Activated CD8-positive, alpha-beta memory T cell treated with anti-CD3 and anti-CD28 coated beads, Interleukin-2, amount 10 ng/mL, durations not matched to agents 7 days and 5 days (primary cell): ENCODE measurements around the gene KCNH8. TPM values are rescaled to one million over a fixed set of nuclear protein-coding genes. Genes with fewer than 3 reads are reported as not detected.
A peak's percentile ranks its signal among the peaks of the same experiment; 100 is the strongest.

Source experiments
- ATAC-seq: fragments of 150-1000 bp; cut with Tn5 transposase; one replicate; pipeline ENCODE4 v1.10.0; 2021; ENCODE audit warnings: moderate library complexity
- CTCF ChIA-PET: fragments of 350-600 bp; sonication (Branson Sonifier 250); formaldehyde crosslinking; loops from one replicate; lab custom pipeline; 2021; ENCODE audit warnings: antibody characterized with exemption; lab: Charles Lee
- DNase-seq: peaks from one replicate; pipeline ENCODE4 v3.0.0-alpha.2; 2020
- H3K27ac Mint-ChIP-seq: one replicate; pipeline ENCODE4 v1.8.0; 2021; ENCODE audit warnings: mild to moderate bottlenecking, mixed read lengths
- H3K27me3 Mint-ChIP-seq: one replicate; pipeline ENCODE4 v1.8.0; 2021; ENCODE audit warnings: mixed read lengths
- H3K36me3 Mint-ChIP-seq: one replicate; pipeline ENCODE4 v1.8.0; 2021; ENCODE audit warnings: mild to moderate bottlenecking, mixed read lengths
- H3K4me1 Mint-ChIP-seq: one replicate; pipeline ENCODE4 v1.8.0; 2021; ENCODE audit warnings: mixed read lengths
- H3K4me3 Mint-ChIP-seq: one replicate; pipeline ENCODE4 v1.8.0; 2021; ENCODE audit warnings: mild to moderate bottlenecking, moderate library complexity, mixed read lengths
- H3K9me3 Mint-ChIP-seq: one replicate; pipeline ENCODE4 v1.8.0; 2022; ENCODE audit warnings: low read depth, mixed read lengths
- total RNA-seq, 2 experiments: library from RNA; stranded (reverse); gene quantifications; one replicate each; pipeline ENCODE4 v1.2.3, GENCODE V29; 2021

KCNH8 gene
- total RNA-seq, 2 experiments from 2014 or later, result 0.05 TPM; not detected in 1

DNA sequence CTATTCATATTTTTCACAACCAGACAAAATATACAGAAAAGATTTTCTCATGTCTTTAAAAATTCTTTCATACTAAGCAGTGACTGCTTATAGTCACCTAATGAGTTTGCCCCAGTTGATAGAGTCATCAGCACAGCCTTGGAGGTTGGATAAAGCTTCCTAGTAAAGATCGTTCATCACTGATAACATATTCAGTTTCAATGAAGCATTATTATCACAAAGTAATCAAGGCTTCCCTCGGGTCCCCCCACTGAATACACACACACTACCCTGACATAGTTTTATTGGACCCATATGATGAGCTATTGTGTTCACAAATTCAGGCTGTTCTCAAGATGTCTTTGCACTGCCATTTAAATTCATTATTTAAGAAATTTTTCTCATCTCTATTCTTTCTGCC is 297.8 kb downstream of the KCNH8 start:
- Mint-ChIP-seq H3K27me3 (no peaks in the 10 kb centered on the region), H3K9me3 (no peaks in the 10 kb centered on the region), H3K36me3 (no peaks in the 10 kb centered on the region), H3K27ac (peak overlapping the region; percentile 17), H3K4me3 (no peak overlapping the region), H3K4me1 (peaks cover 3% of the 10 kb centered on the region)
- ATAC-seq, result no peak
- CTCF ChIA-PET, result no interaction called here
- DNase-seq, result no peak

DNA sequence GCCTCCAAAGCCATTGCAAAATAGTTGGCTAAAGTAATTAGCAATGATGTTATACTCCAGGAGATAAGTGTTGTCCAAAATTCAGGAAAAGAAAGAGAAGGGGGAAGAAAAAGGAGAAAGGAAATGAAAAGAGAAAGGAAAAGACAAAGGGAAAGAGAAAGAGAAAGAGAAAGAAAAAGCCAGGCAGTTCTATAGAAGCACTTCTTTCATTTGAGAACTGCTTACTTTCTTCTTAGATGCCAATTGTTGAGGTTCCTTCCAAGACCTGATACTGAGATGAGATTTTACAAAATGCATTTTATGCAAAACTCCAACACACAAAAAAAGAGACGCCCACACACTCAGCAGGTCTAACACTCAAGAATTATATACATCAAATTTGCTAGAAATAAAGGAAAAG is 298.4 kb downstream of the KCNH8 start:
- no peak for DNase-seq
- no peak for ATAC-seq
- Mint-ChIP-seq H3K36me3 (no peaks in the 10 kb centered on the region), H3K4me3 (no peak overlapping the region), H3K4me1 (peaks cover 3% of the 10 kb centered on the region), H3K27ac (peak overlapping the region; percentile 17), H3K27me3 (no peaks in the 10 kb centered on the region), H3K9me3 (no peaks in the 10 kb centered on the region)
- CTCF ChIA-PET, result no interaction called here

DNA sequence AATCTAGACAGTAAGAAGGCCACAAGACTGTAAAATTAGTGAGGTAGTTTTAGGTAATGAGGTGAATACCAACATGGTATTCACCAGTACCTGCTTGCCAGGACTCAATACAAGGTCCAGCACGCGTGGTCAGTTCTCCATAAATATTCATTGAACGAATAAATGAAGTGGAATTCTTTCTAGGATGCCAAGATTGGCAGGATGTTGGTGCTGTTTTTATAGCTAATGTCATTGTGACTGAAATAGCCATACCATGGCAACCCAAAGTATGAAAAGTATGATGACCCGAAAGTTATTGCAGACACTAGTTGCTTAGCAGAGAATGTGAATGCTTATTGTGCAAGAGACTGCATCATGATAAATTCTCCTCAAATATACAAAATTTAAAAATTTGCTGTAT is 307.2 kb downstream of the KCNH8 start:
- CTCF ChIA-PET, result no interaction called here
- no peaks in the 10 kb centered on the region for H3K9me3 Mint-ChIP-seq
- no peak overlapping the region for H3K27ac Mint-ChIP-seq
- no peak overlapping the region for H3K4me3 Mint-ChIP-seq
- no peaks in the 10 kb centered on the region for H3K27me3 Mint-ChIP-seq
- ATAC-seq (no peak), DNase-seq (no peak)
- no peaks in the 10 kb centered on the region for H3K36me3 Mint-ChIP-seq
- H3K4me1 Mint-ChIP-seq, result no peaks in the 10 kb centered on the region

DNA sequence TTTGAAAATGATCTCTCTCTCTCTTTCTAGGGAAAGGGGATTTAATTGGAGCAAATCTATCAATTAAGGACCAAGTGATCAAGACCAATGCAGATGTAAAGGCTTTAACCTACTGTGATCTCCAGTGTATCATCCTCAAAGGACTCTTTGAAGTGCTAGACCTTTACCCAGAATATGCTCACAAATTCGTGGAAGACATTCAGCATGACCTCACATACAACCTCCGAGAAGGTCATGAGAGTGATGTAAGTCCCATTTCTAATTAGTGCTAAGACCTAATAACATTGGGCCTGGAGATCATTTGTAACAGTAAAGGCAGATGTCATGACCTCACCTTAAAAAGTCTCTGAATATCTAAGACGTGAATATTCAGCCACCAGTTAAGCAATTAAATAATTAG is 308.4 kb downstream of the KCNH8 start:
- Mint-ChIP-seq H3K27ac (no peak overlapping the region), H3K36me3 (no peaks in the 10 kb centered on the region), H3K4me1 (no peaks in the 10 kb centered on the region), H3K9me3 (no peaks in the 10 kb centered on the region), H3K4me3 (no peak overlapping the region), H3K27me3 (no peaks in the 10 kb centered on the region)
- ATAC-seq (no peak), DNase-seq (no peak)
- CTCF ChIA-PET, result no interaction called here

GRCh38 chr3:19457449-19457848 is 309.1 kb downstream of the KCNH8 start:
- H3K4me3 Mint-ChIP-seq, result no peak overlapping the region
- no peaks in the 10 kb centered on the region for H3K4me1 Mint-ChIP-seq
- ATAC-seq (no peak), DNase-seq (no peak)
- no peaks in the 10 kb centered on the region for H3K9me3 Mint-ChIP-seq
- no peak overlapping the region for H3K27ac Mint-ChIP-seq
- no peaks in the 10 kb centered on the region for H3K27me3 Mint-ChIP-seq
- CTCF ChIA-PET, result no interaction called here
- H3K36me3 Mint-ChIP-seq, result no peaks in the 10 kb centered on the region

DNA sequence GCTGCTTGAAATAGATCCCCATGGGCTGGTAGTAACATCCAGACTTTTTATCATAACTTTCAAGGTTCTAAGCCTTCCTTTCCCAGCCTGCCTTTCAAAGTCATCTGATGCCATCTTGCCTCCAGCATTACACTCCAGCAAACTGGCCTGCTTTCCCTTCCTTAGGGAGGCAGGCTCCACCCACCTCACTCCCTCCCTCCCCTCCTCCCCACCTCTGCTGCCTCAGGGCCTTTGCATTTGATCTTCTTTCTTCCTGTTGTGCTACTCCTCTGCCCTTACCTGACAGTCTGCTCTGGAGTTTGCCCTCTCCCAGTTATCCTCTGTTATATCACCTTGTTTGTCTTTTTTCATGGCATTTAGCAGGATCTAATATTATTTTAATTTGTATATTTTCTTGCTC is 319.5 kb downstream of the KCNH8 start:
- ATAC-seq (no peak), DNase-seq (no peak)
- Mint-ChIP-seq H3K9me3 (peaks cover 4% of the 10 kb centered on the region), H3K27me3 (no peaks in the 10 kb centered on the region), H3K4me1 (no peaks in the 10 kb centered on the region), H3K36me3 (no peaks in the 10 kb centered on the region), H3K27ac (no peak overlapping the region), H3K4me3 (no peak overlapping the region)
- CTCF ChIA-PET, result no interaction called here

GRCh38 chr3:19471138-19471537 is 322.8 kb downstream of the KCNH8 start:
- peaks cover 1% of the 10 kb centered on the region for H3K9me3 Mint-ChIP-seq

GRCh38 chr3:19473971-19474580 is 325.8 kb downstream of the KCNH8 start:
- Mint-ChIP-seq H3K9me3 (peaks cover 1% of the 10 kb centered on the region), H3K27ac (no peak overlapping the region), H3K27me3 (no peaks in the 10 kb centered on the region), H3K4me1 (no peaks in the 10 kb centered on the region), H3K36me3 (no peaks in the 10 kb centered on the region), H3K4me3 (no peak overlapping the region)
- CTCF ChIA-PET, result no interaction called here
- DNase-seq (no peak), ATAC-seq (no peak)

More at GRCh38 chr3:19471138-19471537, 322.8 kb downstream of the KCNH8 start:
- CTCF ChIA-PET, result no interaction called here
- H3K4me3 Mint-ChIP-seq, result no peak overlapping the region
- H3K27ac Mint-ChIP-seq, result no peak overlapping the region
- H3K27me3 Mint-ChIP-seq, result no peaks in the 10 kb centered on the region
- no peaks in the 10 kb centered on the region for H3K4me1 Mint-ChIP-seq
- ATAC-seq (no peak), DNase-seq (no peak)
- H3K36me3 Mint-ChIP-seq, result no peaks in the 10 kb centered on the region

GRCh38 chr3:19476281-19476680 is 328.0 kb downstream of the KCNH8 start:
- Mint-ChIP-seq H3K4me3 (no peak overlapping the region), H3K27me3 (no peaks in the 10 kb centered on the region)
- CTCF ChIA-PET, result no interaction called here

GRCh38 chr3:19485267-19485666 is 337.0 kb downstream of the KCNH8 start:
- no peaks in the 10 kb centered on the region for H3K9me3 Mint-ChIP-seq
- H3K4me1 Mint-ChIP-seq, result no peaks in the 10 kb centered on the region
- DNase-seq (no peak), ATAC-seq (no peak)
- CTCF ChIA-PET, result no interaction called here
- H3K36me3 Mint-ChIP-seq, result no peaks in the 10 kb centered on the region
- H3K27me3 Mint-ChIP-seq, result no peaks in the 10 kb centered on the region
- no peak overlapping the region for H3K27ac Mint-ChIP-seq
- no peak overlapping the region for H3K4me3 Mint-ChIP-seq

More at GRCh38 chr3:19476281-19476680, 328.0 kb downstream of the KCNH8 start:
- H3K36me3 Mint-ChIP-seq, result no peaks in the 10 kb centered on the region
- no peaks in the 10 kb centered on the region for H3K4me1 Mint-ChIP-seq
- H3K9me3 Mint-ChIP-seq, result peaks cover 1% of the 10 kb centered on the region
- H3K27ac Mint-ChIP-seq, result no peak overlapping the region
- ATAC-seq, result no peak
- DNase-seq, result no peak

DNA sequence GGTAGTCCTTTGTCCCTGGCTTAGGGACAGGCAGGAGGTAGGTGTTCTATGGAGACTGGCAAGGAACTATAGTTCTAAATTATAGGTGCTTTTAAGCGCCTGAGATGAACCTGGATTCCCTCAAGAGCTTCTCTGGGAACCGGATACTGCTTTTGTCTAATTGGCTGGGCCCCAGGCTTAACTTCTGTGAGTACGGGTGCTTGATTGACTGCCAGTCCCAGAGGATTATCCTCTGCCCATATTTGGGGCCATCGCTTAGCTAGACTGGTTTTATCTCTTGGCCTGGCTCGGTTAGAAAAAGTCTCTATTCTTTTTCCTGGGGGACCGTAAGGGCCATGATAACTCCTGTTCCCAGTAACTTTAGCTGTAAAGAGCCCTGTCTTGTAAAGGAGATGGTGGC is 339.1 kb downstream of the KCNH8 start:
- CTCF ChIA-PET, result no interaction called here
- DNase-seq (no peak), ATAC-seq (no peak)
- Mint-ChIP-seq H3K9me3 (no peaks in the 10 kb centered on the region), H3K36me3 (no peaks in the 10 kb centered on the region), H3K27ac (no peak overlapping the region), H3K4me3 (no peak overlapping the region), H3K27me3 (no peaks in the 10 kb centered on the region), H3K4me1 (no peaks in the 10 kb centered on the region)

DNA sequence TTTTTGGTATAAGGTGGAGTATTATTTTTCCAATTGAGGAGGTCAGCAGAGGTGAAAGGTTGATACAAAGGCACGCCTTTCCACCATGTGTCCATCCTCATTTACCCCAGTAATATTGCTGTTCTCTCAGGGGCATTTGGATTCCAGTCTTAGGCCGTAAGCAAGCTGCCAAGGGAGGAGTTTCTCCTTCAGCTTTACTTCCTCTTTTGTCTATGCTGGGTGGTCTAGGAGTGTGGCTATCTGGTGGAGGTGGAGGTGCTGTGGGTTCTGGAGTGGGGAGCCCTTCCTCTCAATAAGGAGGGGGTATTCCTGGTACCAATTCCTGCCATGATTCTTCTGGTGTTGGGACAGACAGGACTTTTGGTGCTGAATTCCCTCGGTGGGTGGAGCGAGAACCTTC is 340.6 kb downstream of the KCNH8 start:
- Mint-ChIP-seq H3K36me3 (no peaks in the 10 kb centered on the region), H3K9me3 (no peaks in the 10 kb centered on the region), H3K4me1 (no peaks in the 10 kb centered on the region), H3K27me3 (no peaks in the 10 kb centered on the region), H3K27ac (no peak overlapping the region), H3K4me3 (no peak overlapping the region)
- no peak for DNase-seq
- CTCF ChIA-PET, result no interaction called here
- no peak for ATAC-seq

DNA sequence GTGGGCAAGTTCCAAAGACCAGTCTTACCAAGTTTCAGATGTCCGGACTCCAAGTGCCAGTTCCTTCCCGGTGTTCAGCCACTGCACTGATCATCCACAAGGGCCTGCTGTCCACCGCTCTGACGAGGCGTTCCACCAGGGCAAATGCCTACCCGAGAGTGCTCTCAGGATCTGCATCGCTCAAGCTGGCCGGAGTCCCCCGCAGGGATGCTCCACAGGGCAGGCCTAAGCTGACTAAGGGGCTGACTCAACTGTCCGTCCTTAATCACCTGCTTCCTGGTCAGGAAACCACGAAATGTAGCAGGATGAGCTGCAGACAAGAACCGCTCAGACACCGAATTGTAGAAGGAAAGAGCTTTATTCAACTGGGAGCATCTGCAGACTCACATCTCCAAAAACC is 341.6 kb downstream of the KCNH8 start:
- no peak overlapping the region for H3K4me3 Mint-ChIP-seq
- H3K4me1 Mint-ChIP-seq, result no peaks in the 10 kb centered on the region
- ATAC-seq, result no peak
- H3K9me3 Mint-ChIP-seq, result no peaks in the 10 kb centered on the region
- no peak for DNase-seq
- H3K27ac Mint-ChIP-seq, result no peak overlapping the region
- H3K27me3 Mint-ChIP-seq, result no peaks in the 10 kb centered on the region
- no peaks in the 10 kb centered on the region for H3K36me3 Mint-ChIP-seq
- CTCF ChIA-PET, result no interaction called here

DNA sequence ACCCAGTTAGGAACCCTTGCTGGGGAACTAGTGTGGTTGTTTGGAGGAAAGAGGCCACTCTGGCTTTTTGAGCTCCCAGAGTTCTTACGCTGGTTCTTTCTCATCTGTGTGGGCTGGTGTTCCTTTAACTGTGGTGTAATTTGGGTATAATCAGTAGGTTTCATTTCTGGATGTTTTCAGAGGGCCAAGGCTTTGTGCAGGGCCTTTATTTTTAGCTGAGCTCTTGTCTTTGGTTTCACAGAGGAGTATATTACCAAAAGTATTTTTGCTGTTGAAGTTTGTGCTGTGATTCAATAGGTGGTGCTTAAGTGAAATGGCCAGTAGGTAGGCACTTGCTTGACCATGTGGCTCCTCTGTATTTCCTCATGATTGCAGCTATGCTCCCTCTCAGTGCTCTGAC is 357.9 kb downstream of the KCNH8 start:
- Mint-ChIP-seq H3K4me1 (no peaks in the 10 kb centered on the region), H3K36me3 (no peaks in the 10 kb centered on the region), H3K27ac (no peak overlapping the region), H3K9me3 (no peaks in the 10 kb centered on the region), H3K4me3 (no peak overlapping the region), H3K27me3 (no peaks in the 10 kb centered on the region)
- CTCF ChIA-PET, result no interaction called here
- DNase-seq (no peak), ATAC-seq (no peak)

DNA sequence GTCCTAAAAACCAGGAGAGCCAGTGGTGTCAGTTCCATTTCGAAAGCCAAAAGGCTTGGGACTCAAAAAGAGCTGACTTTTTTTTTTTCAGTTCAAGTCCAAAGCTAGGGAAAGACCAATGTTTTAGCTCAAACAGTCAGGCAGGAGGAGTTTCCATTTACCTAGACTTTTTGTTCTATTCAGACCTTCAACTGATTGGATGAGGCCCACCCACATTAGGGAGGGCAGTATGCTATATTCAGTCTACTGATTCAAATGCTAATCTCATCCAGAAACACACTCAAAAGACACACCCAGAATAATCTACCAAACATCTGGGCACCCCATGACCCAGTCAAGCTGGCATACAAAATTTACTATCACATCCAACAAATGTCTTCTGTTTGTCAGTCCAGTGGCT is 374.0 kb downstream of the KCNH8 start:
- Mint-ChIP-seq H3K4me1 (no peaks in the 10 kb centered on the region), H3K27me3 (no peaks in the 10 kb centered on the region), H3K36me3 (no peaks in the 10 kb centered on the region), H3K9me3 (no peaks in the 10 kb centered on the region), H3K27ac (no peak overlapping the region), H3K4me3 (no peak overlapping the region)
- CTCF ChIA-PET, result no interaction called here
- ATAC-seq, result no peak
- DNase-seq, result no peak
